Activated CD8-positive, alpha-beta T cell treated with anti-CD3 and anti-CD28 coated beads for 36 hours (primary cell): ENCODE measurements around the gene B4GALT3. TPM values are rescaled to one million over a fixed set of nuclear protein-coding genes. Genes with fewer than 3 reads are reported as not detected.

Experiments used
- ATAC-seq: fragments of 200-7000 bp; cut with Tn5 transposase; one replicate; pipeline ENCODE4 v1.10.0; 2021; ENCODE audit warnings: mild to moderate bottlenecking, moderate library complexity
- CTCF ChIA-PET: fragments of 350-600 bp; sonication (Branson Sonifier 250); formaldehyde crosslinking; loops from one replicate; lab custom pipeline; 2021; ENCODE audit warnings: antibody characterized with exemption; lab: Charles Lee
- POLR2A ChIA-PET: fragments of 350-600 bp; sonication (Branson Sonifier 250); formaldehyde crosslinking; loops from one replicate; lab custom pipeline; 2021; ENCODE audit warnings: antibody characterized with exemption; lab: Charles Lee
- DNase-seq: peaks from one replicate; pipeline ENCODE4 v3.0.0-alpha.2; 2020
- H3K27ac Mint-ChIP-seq: one replicate; pipeline ENCODE4 v1.8.0; 2021; ENCODE audit warnings: mild to moderate bottlenecking, mixed read lengths
- H3K27me3 Mint-ChIP-seq: one replicate; pipeline ENCODE4 v1.8.0; 2021; ENCODE audit warnings: mixed read lengths
- H3K36me3 Mint-ChIP-seq: one replicate; pipeline ENCODE4 v1.8.0; 2021; ENCODE audit warnings: low read depth, mixed read lengths
- H3K4me1 Mint-ChIP-seq: one replicate; pipeline ENCODE4 v1.8.0; 2021; ENCODE audit warnings: low read depth, mixed read lengths
- H3K4me3 Mint-ChIP-seq: one replicate; pipeline ENCODE4 v1.8.0; 2021; ENCODE audit warnings: mild to moderate bottlenecking, moderate library complexity, mixed read lengths
- H3K9me3 Mint-ChIP-seq: one replicate; pipeline ENCODE4 v1.8.0; 2021; ENCODE audit warnings: mixed read lengths
- intact Hi-C: fragments of 100-400 bp; cut with micrococcal nuclease; formaldehyde crosslinking; loops from one replicate; pipeline ENCODE4 v1.10.0; 2022
- total RNA-seq, 2 experiments: library from RNA; stranded (reverse); gene quantifications; one replicate each; pipeline ENCODE4 v1.2.3, GENCODE V29; 2021
- TF ChIP-seq, protein P1 (sequence below): fragments of 200-600 bp; IDR thresholded peaks from one replicate; pipeline ENCODE4 v1.8.0; 2022; ENCODE audit warnings: antibody characterized with exemption, mild to moderate bottlenecking

The B4GALT3 gene
- total RNA-seq = 10 to 100 TPM; 39.9 to 40.8 TPM

DNA sequence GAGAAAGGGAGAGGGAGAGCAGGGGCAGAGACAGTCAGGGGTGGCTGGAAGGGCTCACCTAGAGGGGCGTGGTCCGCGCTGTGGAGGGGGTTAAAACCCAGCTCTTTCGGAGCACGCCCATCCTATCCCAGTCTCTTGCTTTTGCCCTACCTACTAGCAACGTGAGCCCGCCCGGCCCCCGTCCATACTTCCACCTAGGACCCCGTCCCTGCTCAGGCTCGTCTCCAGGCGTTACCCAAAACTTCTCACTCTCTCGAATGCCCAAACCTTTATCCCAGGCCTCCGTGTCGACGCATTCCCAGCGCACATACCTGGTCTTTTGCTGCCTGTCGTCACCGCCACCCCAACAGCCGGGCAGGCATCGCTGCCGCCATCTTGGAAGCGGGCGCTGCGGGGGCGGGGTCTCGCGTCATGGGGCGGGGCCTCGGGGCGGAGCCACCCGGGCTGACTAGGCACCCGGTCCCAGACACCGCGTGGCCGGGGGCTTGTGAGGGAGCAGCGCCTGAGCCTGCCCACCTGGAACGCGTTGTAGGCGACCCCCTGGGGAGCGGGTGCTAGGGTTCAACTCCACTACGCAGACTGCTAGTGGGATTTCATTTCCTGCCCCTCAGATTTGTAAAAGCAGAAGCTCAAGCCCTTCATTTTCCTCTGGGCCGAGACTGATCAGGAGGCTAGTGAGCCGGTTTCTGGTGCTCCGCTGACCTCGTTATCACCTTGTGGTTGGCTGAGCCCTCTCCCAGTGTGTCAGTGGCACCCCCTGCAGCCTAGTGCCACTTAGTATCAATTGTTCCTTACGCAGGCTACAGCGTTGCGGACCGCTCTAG, at the start of gene B4GALT3:
Gene B4GALT3, minus strand, starts transcription at position 396 of the 824 bp plus-strand sequence. CDS start 1,447 bp downstream, outside the sequence.
- Mint-ChIP-seq H3K9me3 (no peaks in the 10 kb centered on the region), H3K4me1 (peaks cover 55% of the 10 kb centered on the region), H3K27ac (peak within 1 kb of the TSS; percentile 99), H3K27me3 (no peaks in the 10 kb centered on the region), H3K36me3 (peaks cover 26% of the 10 kb centered on the region), H3K4me3 (peak within 1 kb of the TSS; percentile 97)
- intact Hi-C loops = no loop called here
- ChIA-PET CTCF (interaction anchor here (1.1 to 3.7 kb wide), 6 partner anchors 9 to 115 kb away, joined by 3 to 30 read pairs (median 3); partner anchors contain the start of gene PPOX), POLR2A (interaction anchor here (0.6 to 3.7 kb wide), 11 partner anchors 11 to 217 kb away, joined by 3 to 46 read pairs (median 5); partner anchors contain the start of genes ADAMTS4, NDUFS2, PPOX and TOMM40L)
- ATAC-seq (peak; percentile 85), DNase-seq (peak; percentile 96)
- TF ChIP-seq, protein P1, sequence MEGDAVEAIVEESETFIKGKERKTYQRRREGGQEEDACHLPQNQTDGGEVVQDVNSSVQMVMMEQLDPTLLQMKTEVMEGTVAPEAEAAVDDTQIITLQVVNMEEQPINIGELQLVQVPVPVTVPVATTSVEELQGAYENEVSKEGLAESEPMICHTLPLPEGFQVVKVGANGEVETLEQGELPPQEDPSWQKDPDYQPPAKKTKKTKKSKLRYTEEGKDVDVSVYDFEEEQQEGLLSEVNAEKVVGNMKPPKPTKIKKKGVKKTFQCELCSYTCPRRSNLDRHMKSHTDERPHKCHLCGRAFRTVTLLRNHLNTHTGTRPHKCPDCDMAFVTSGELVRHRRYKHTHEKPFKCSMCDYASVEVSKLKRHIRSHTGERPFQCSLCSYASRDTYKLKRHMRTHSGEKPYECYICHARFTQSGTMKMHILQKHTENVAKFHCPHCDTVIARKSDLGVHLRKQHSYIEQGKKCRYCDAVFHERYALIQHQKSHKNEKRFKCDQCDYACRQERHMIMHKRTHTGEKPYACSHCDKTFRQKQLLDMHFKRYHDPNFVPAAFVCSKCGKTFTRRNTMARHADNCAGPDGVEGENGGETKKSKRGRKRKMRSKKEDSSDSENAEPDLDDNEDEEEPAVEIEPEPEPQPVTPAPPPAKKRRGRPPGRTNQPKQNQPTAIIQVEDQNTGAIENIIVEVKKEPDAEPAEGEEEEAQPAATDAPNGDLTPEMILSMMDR = no peak

DNA sequence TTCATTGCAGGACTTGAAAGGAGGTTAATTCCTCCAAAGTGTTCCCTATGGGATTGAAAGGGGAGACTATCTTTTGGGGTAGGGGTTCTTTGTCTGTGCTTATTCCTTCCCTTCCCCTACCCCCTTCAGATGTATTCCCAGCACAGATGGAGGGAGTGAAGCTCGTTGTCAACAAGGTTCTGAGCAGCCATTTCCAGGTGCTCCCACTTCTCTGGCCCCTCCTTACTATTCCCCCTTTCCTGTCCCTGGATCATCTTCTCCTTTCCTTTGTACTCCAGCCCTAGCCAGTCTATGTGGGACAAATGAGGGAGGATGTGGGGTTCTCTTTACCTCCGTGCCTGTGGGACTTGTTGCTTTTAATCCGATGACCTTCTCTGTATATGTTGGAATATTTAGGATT, 49.5 kb upstream of the B4GALT3 start:
- intact Hi-C loops = loop anchor here (2.0 to 5.0 kb wide), 2 partner anchors 66 to 156 kb away; no protein-coding TSS in a partner anchor
- ChIA-PET CTCF (interaction anchor here (0.7 to 15.8 kb wide), 23 partner anchors 8 to 162 kb away, joined by 3 to 306 read pairs (median 10); partner anchors contain the start of genes ADAMTS4, CFAP126, NDUFS2 and NR1I3), POLR2A (interaction anchor here (0.6 to 9.4 kb wide), 10 partner anchors 12 to 173 kb away, joined by 3 to 82 read pairs (median 4); partner anchors contain the start of genes ADAMTS4 and NDUFS2)
- Mint-ChIP-seq H3K27me3 (no peaks in the 10 kb centered on the region), H3K36me3 (peaks cover 11% of the 10 kb centered on the region), H3K4me1 (peaks cover 28% of the 10 kb centered on the region), H3K27ac (peak overlapping the region; percentile 95), H3K9me3 (no peaks in the 10 kb centered on the region), H3K4me3 (peak overlapping the region; percentile 98)
- no peak for DNase-seq
- ATAC-seq = no peak
- TF ChIP-seq, protein P1 = no peak

DNA sequence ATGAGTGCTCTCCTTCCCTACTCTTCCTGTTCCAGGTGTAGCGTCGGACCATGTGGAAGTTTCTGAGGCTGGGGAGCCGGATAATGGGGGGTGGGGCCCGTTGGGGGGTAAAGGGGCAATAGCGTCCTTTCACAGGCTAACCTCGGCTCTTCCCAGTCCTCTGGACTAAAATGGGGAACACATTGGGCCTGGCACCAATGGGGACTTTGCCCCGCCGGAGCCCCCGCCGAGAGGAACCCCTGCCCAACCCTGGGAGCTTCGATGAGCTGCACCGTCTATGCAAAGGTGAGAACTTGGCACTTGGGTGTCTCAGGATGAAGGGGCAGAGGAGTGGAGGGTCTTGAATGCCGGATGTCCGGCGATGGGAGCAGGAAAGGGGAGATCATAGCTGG, 49.0 kb upstream of the B4GALT3 start:
- ATAC-seq = no peak
- peaks cover 11% of the 10 kb centered on the region for H3K36me3 Mint-ChIP-seq
- TF ChIP-seq, protein P1 = no peak
- no peaks in the 10 kb centered on the region for H3K27me3 Mint-ChIP-seq
- ChIA-PET POLR2A (interaction anchor here (0.6 to 9.4 kb wide), 12 partner anchors 14 to 156 kb away, joined by 3 to 82 read pairs (median 4); partner anchors contain the start of genes ADAMTS4, B4GALT3, NDUFS2 and PPOX), CTCF (interaction anchor here (0.6 to 15.8 kb wide), 37 partner anchors 10 to 214 kb away, joined by 3 to 306 read pairs (median 5); partner anchors contain the start of genes ADAMTS4, CFAP126, NDUFS2 and NR1I3)
- H3K9me3 Mint-ChIP-seq = no peaks in the 10 kb centered on the region
- intact Hi-C loops = loop anchor here (2.0 to 5.0 kb wide), 2 partner anchors 66 to 156 kb away; no protein-coding TSS in a partner anchor
- no peak for DNase-seq
- peak overlapping the region; percentile 98 for H3K4me3 Mint-ChIP-seq
- H3K27ac Mint-ChIP-seq = peak overlapping the region; percentile 95
- H3K4me1 Mint-ChIP-seq = peaks cover 29% of the 10 kb centered on the region

DNA sequence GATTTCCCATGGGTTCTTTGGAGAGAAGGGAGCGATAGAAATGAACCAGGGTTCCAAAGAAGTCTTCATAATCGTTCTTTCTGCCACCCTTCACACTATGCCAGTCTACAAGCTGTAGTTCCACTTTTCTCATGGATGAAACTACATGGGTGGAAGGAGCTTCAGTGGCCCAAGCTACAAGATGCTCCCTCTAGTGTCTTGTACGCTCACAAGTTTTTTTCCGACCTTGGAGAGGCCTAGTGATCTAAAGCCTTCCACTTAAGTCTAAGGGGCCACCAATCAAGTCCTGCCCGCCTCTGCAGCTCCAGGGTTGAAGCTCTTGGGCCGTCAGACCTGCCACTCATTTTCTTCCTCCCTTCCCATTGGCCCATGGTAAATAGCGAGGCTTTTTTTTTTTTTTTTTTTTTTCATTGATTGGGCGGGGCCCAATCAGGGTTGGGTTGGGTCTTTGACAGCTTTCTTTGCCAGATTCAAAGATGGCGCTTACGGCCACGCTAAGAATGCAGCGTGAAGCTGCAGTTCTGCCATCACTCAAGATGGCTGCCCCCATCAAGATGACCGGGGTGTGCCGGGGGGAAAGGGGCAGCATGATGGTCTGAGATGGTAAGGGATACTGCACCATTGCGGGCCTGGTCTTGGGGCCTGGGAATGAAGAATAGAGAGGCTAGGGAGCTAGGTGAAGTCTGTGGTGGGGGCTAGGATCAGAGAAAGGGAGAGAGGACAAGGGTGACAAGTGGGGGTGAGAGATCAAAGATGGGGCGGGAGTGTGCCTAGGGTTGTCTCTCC, 48.4 kb upstream of the B4GALT3 start, which contains the start of gene TOMM40L:
Gene TOMM40L, plus strand, starts transcription at position 527 of the 786 bp plus-strand sequence. CDS start 430 bp downstream, outside the sequence.
- H3K27ac Mint-ChIP-seq = peak within 1 kb of the TSS; percentile 95
- TF ChIP-seq, protein P1 = peak; percentile 62
- peaks cover 32% of the 10 kb centered on the region for H3K4me1 Mint-ChIP-seq
- peak within 1 kb of the TSS; percentile 98 for H3K4me3 Mint-ChIP-seq
- H3K27me3 Mint-ChIP-seq = no peaks in the 10 kb centered on the region
- ATAC-seq = peak; percentile 96
- H3K36me3 Mint-ChIP-seq = peaks cover 11% of the 10 kb centered on the region
- H3K9me3 Mint-ChIP-seq = no peaks in the 10 kb centered on the region
- POLR2A ChIA-PET = interaction anchor here (0.8 to 9.4 kb wide), 14 partner anchors 9 to 165 kb away, joined by 3 to 82 read pairs (median 4); partner anchors contain the start of genes ADAMTS4, B4GALT3, FCER1G and NDUFS2
- DNase-seq = peak; percentile 96
- intact Hi-C loops = loop anchor here (2.0 to 5.0 kb wide), 2 partner anchors 67 to 157 kb away; no protein-coding TSS in a partner anchor
- CTCF ChIA-PET = interaction anchor here (0.6 to 15.8 kb wide), 34 partner anchors 9 to 214 kb away, joined by 3 to 306 read pairs (median 5); partner anchors contain the start of genes ADAMTS4, NDUFS2, NR1I3 and PPOX
